GM21786 (cell line): ENCODE measurements around the gene CYP8B1.

Source experiments
- ATAC-seq: cut with Tn5 transposase; IDR thresholded peaks from one replicate; pipeline ENCODE4 v1.9.1; 2021; ENCODE audit not compliant: unreplicated experiment

CYP8B1 gene

GRCh38 chr3:42829083-42829627 lies 46.5 kb downstream of the CYP8B1 start:
- ATAC-seq = no peak

GRCh38 chr3:42827654-42828053 lies 48.0 kb downstream of the CYP8B1 start:
- no peak for ATAC-seq

GRCh38 chr3:42827023-42827422 lies 48.7 kb downstream of the CYP8B1 start:
- ATAC-seq = no peak

GRCh38 chr3:42826141-42826540 lies 49.5 kb downstream of the CYP8B1 start:
- no peak for ATAC-seq

- ATAC-seq = no peak
These were observed 52.3 kb downstream of the CYP8B1 start for GRCh38 chr3:42823351-42823750.

GRCh38 chr3:42822828-42823227 lies 52.9 kb downstream of the CYP8B1 start:
- ATAC-seq = no peak
